Nephron (organoid): ENCODE results near the gene ANAPC7.

Source experiments
- H3K27ac Mint-ChIP-seq, 3 experiments: 2 replicates each; pipeline ENCODE4 v1.8.0; 2020; ENCODE audit warnings: mixed read lengths in 3 of 3, mild to moderate bottlenecking in 2 of 3, moderate library complexity in 1 of 3
- H3K27me3 Mint-ChIP-seq: 2 replicates; pipeline ENCODE4 v1.8.0; 2021; ENCODE audit warnings: low read depth, mild to moderate bottlenecking, moderate library complexity, mixed read lengths
- H3K36me3 Mint-ChIP-seq: 2 replicates; pipeline ENCODE4 v1.8.0; 2020; ENCODE audit warnings: low read depth, mixed read lengths
- H3K4me1 Mint-ChIP-seq: 2 replicates; pipeline ENCODE4 v1.8.0; 2020; ENCODE audit warnings: mixed read lengths
- H3K4me3 Mint-ChIP-seq, 3 experiments: 2 replicates each; pipeline ENCODE4 v1.8.0; 2020; ENCODE audit warnings: mild to moderate bottlenecking in 3 of 3, mixed read lengths in 3 of 3, moderate library complexity in 2 of 3
- H3K9me3 Mint-ChIP-seq: 2 replicates; pipeline ENCODE4 v1.8.0; 2020; ENCODE audit warnings: mixed read lengths
- CTCF ChIP-seq, 3 experiments: fragments of 200-600 bp; sonication (generic); IDR thresholded peaks; one replicate each; pipeline ENCODE4 v1.5.0; 2021; ENCODE audit warnings: antibody characterized with exemption in 3 of 3; ENCODE audit not compliant: unreplicated experiment in 3 of 3

Gene ANAPC7

DNA sequence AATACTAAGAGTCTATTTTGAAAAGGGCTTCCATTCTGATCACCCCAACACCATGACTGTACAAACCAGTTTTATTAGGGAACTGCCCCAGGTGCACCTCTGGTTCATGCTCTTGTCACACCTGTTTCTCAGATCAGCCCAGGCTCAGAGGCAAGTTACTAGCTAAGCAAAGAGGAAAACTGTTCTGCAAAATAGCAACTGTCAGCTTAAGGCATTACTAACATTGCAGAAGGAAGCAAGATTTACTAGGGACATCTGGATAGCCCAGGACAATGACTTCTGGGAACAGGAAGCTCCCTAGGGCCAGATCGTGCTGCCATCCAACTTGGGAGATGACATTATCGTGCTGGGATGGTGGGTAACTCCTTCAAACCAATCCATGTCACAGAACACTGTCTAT is 30.1 kb downstream of the ANAPC7 start:
- Mint-ChIP-seq H3K36me3 (peaks cover 38% of the 10 kb centered on the region), H3K9me3 (no peaks in the 10 kb centered on the region), H3K27ac (peak overlapping the region in 2 of 3 experiments; percentile 55 to 76), H3K27me3 (no peaks in the 10 kb centered on the region), H3K4me1 (peaks cover 34% of the 10 kb centered on the region), H3K4me3 (no peak overlapping the region)
- no peak for TF ChIP-seq CTCF (IDR thresholded peaks at IDR 0.05; ENCODE audit: unreplicated experiment in 3 of 3)

- TF ChIP-seq CTCF (IDR thresholded peaks at IDR 0.05; ENCODE audit: unreplicated experiment in 3 of 3), result no peak
- Mint-ChIP-seq H3K4me3 (no peak overlapping the region), H3K27ac (peak overlapping the region; percentile 41 to 76 (median 55)), H3K27me3 (no peaks in the 10 kb centered on the region), H3K36me3 (peaks cover 34% of the 10 kb centered on the region), H3K4me1 (peaks cover 32% of the 10 kb centered on the region), H3K9me3 (no peaks in the 10 kb centered on the region)
Observed at GRCh38 chr12:110373025-110373424, 30.5 kb downstream of the ANAPC7 start.

- H3K9me3 Mint-ChIP-seq, result no peaks in the 10 kb centered on the region
- H3K4me3 Mint-ChIP-seq, result no peak overlapping the region
- no peak for TF ChIP-seq CTCF (IDR thresholded peaks at IDR 0.05; ENCODE audit: unreplicated experiment in 3 of 3)
- no peaks in the 10 kb centered on the region for H3K27me3 Mint-ChIP-seq
- no peak overlapping the region for H3K27ac Mint-ChIP-seq
- H3K36me3 Mint-ChIP-seq, result peaks cover 25% of the 10 kb centered on the region
- H3K4me1 Mint-ChIP-seq, result peaks cover 28% of the 10 kb centered on the region
Observed at GRCh38 chr12:110372056-110372425, 31.5 kb downstream of the ANAPC7 start.

DNA sequence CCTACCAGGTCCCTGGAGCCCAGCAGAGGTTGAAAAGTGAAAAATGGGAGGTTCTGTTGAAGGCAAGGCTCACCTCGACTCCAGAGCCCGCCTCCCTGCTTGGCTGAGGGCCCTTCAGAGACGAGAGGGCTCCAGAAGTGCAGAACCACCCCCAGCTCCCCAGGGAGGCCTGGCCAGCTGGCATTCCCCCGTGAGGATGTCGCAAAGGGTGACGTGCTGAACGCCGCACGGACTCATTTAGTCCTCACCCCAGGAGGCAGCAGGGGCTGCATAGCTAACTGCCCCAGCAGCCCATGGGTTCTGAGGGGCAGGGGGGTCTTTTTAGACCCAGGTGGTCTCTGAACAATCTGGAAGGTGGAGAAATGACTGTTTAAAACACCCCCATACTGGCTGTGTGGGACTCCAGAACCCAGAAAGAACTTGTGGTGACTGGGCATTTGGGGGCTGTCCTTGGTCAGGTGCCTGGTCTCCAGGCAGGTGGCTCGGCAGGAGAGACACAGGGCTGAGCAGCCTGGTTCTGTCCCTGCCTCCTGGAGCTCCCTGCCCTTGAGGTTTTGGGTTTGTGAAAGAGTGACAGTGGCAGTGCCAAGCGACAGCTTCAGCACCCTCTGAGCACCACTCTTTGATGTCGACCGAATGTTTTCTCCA is 32.0 kb downstream of the ANAPC7 start:
- Mint-ChIP-seq H3K27me3 (no peaks in the 10 kb centered on the region), H3K4me3 (no peak overlapping the region), H3K36me3 (peaks cover 23% of the 10 kb centered on the region), H3K4me1 (peaks cover 32% of the 10 kb centered on the region), H3K9me3 (no peaks in the 10 kb centered on the region), H3K27ac (no peak overlapping the region)
- no peak for TF ChIP-seq CTCF (IDR thresholded peaks at IDR 0.05; ENCODE audit: unreplicated experiment in 3 of 3)

DNA sequence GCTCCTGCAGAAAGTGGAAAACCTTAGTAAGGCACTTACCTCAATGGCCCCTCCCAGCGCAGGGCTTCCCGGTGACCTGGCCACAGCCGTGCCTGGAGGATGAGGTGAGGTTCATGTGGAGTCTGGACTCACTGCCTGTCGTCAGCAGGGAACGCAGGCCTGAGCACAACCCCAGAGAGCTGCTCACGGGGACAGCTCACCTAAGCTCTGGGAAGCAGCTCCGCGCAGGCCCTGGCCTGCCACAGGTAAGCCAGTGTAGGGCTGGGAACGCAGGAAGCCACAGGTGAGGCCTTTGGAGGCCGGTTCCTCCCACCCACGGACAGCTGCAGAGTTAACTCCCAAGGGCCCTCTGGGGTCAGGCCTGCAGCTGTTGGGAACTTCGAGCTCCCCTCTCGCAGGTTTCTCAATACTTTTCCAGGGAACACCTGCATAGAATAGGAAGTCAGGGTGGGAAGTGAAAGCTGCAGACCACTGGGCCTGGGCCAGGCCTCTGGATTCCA is 32.7 kb downstream of the ANAPC7 start:
- Mint-ChIP-seq H3K4me1 (peaks cover 32% of the 10 kb centered on the region), H3K4me3 (no peak overlapping the region), H3K36me3 (peaks cover 17% of the 10 kb centered on the region), H3K27ac (no peak overlapping the region), H3K9me3 (no peaks in the 10 kb centered on the region), H3K27me3 (no peaks in the 10 kb centered on the region)
- TF ChIP-seq CTCF (IDR thresholded peaks at IDR 0.05; ENCODE audit: unreplicated experiment in 3 of 3), result no peak

GRCh38 chr12:110369992-110370391 is 33.5 kb downstream of the ANAPC7 start:
- Mint-ChIP-seq H3K36me3 (peaks cover 12% of the 10 kb centered on the region), H3K4me3 (no peak overlapping the region), H3K27ac (no peak overlapping the region), H3K27me3 (no peaks in the 10 kb centered on the region), H3K4me1 (peaks cover 28% of the 10 kb centered on the region), H3K9me3 (no peaks in the 10 kb centered on the region)
- no peak for TF ChIP-seq CTCF (IDR thresholded peaks at IDR 0.05; ENCODE audit: unreplicated experiment in 3 of 3)
